Hepatic stellate cell (primary cell): ENCODE data around the gene DGUOK.
"Not testable (repeated sequence)": the region's sequence is repeated elsewhere in the genome, so short reads cannot be mapped to it uniquely, and the experiment has no call there.

Experiments
- DNase-seq: peaks from one replicate; pipeline ENCODE4 v3.0.0; 2011; ENCODE audit warnings: low spot score

The DGUOK gene

GRCh38 chr2:73921581-73921980 is 5.1 kb upstream of the DGUOK start:
- no peak for DNase-seq

- DNase-seq: no peak
Measured at GRCh38 chr2:73922681-73923080, 4.0 kb upstream of the DGUOK start.

GRCh38 chr2:73925033-73925704 is 1.5 kb upstream of the DGUOK start:
- no peak for DNase-seq

- no peak for DNase-seq
Measured at GRCh38 chr2:73925853-73926492, 707 bp upstream of the DGUOK start.

- DNase-seq: no peak
Measured at GRCh38 chr2:73927344-73927743, 664 bp downstream of the DGUOK start.

GRCh38 chr2:73928963-73929347 is 2.3 kb downstream of the DGUOK start:
- no peak for DNase-seq

- no peak for DNase-seq
Measured at GRCh38 chr2:73930386-73930785, 3.7 kb downstream of the DGUOK start.

- DNase-seq: no peak
Measured at GRCh38 chr2:73931531-73932500, 5.1 kb downstream of the DGUOK start.

GRCh38 chr2:73933194-73933593 is 6.5 kb downstream of the DGUOK start:
- DNase-seq: no peak

- DNase-seq: no peak
Measured at GRCh38 chr2:73935641-73936040, 9.0 kb downstream of the DGUOK start.

- no peak for DNase-seq
Measured at GRCh38 chr2:73937103-73937885, 10.6 kb downstream of the DGUOK start.

- no peak for DNase-seq
Measured at GRCh38 chr2:73937899-73938298, 11.2 kb downstream of the DGUOK start.

GRCh38 chr2:73938718-73939352 is 12.2 kb downstream of the DGUOK start:
- DNase-seq: peak; percentile 62

- peak; percentile 27 for DNase-seq
Measured at GRCh38 chr2:73939419-73939818, 12.7 kb downstream of the DGUOK start.

GRCh38 chr2:73940066-73940465 is 13.4 kb downstream of the DGUOK start:
- not testable (repeated sequence) for DNase-seq

GRCh38 chr2:73942664-73943063 is 16.0 kb downstream of the DGUOK start:
- no peak for DNase-seq

- no peak for DNase-seq
Measured at GRCh38 chr2:73944714-73945113, 18.0 kb downstream of the DGUOK start.

- DNase-seq: no peak
Measured at GRCh38 chr2:73946215-73946614, 19.5 kb downstream of the DGUOK start.

GRCh38 chr2:73946666-73947065 is 20.0 kb downstream of the DGUOK start:
- no peak for DNase-seq

- DNase-seq: no peak
Measured at GRCh38 chr2:73947412-73948018, 20.8 kb downstream of the DGUOK start.

- DNase-seq: no peak
Measured at GRCh38 chr2:73949802-73950201, 23.1 kb downstream of the DGUOK start.
